ENCODE data around the gene PNPO.

PNPO gene

DNA sequence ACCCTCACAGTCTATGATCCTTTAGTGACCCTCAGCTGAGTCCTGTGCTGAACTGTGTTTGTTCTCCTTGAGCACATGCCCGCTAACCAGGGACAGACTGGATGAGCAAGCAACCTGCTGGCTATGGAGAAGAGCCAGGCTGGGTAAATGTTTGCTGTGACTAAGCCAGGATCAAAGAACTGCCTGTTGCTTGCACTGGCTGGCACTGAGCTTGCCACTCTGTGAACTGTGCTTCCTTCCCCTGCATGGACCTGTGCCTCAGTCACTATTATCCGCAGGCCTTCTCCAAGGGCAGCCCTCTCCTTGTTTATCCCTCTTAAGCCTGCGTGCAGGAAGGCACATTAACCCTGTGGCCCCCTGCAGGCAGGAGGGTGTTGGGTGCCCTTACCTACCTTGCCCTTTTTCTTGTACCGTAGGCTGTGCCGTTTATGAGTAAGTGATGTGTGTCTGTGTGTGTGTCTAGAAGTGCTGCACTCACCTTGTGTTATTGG is 7.4 kb downstream of the PNPO start:
- TF ChIP-seq, protein P1, sequence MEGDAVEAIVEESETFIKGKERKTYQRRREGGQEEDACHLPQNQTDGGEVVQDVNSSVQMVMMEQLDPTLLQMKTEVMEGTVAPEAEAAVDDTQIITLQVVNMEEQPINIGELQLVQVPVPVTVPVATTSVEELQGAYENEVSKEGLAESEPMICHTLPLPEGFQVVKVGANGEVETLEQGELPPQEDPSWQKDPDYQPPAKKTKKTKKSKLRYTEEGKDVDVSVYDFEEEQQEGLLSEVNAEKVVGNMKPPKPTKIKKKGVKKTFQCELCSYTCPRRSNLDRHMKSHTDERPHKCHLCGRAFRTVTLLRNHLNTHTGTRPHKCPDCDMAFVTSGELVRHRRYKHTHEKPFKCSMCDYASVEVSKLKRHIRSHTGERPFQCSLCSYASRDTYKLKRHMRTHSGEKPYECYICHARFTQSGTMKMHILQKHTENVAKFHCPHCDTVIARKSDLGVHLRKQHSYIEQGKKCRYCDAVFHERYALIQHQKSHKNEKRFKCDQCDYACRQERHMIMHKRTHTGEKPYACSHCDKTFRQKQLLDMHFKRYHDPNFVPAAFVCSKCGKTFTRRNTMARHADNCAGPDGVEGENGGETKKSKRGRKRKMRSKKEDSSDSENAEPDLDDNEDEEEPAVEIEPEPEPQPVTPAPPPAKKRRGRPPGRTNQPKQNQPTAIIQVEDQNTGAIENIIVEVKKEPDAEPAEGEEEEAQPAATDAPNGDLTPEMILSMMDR (IDR thresholded peaks at IDR 0.05; ENCODE audit: low read depth, low read length, missing control alignments), result no peak
- DNase-seq (ENCODE audit: extremely low read depth, low read depth), result no peak
- no peak overlapping the region for H3K4me3 ChIP-seq (replicated peaks; ENCODE audit: low read depth, low read length)

DNA sequence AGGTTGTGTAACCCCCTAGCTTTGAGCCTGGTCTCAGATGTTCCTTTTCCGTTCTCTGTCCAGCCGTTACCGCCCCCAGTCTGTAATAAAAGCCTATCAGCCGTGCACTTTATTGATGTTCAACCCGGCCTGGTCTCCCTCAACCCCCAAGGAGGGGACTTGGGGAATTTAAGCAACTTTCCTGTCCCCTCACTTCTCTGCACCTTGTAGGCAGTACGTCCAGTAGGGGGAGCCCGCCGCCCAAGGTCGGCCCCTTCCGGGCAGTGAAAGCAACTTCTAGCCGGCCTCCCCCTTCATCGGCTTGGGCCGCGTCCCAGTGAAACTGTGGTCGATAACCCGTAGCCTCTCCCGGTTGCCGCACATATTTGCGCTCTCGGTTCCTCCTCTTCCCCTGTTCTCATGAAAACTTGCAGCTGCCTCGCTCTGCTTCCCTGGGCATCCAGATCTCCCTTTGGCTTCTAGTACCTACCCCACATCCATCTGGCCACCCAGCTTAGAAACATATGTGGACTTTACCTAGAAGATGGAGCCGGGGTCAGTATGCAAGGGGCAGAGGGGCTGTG is 7.9 kb downstream of the PNPO start:
- peak overlapping the region; percentile 13; the same call in 1 of the 2 replicates for H3K4me3 ChIP-seq (replicated peaks; ENCODE audit: low read depth, low read length)
- TF ChIP-seq, protein P1 (IDR thresholded peaks at IDR 0.05; ENCODE audit: low read depth, low read length, missing control alignments), result peak; percentile 97
- DNase-seq (ENCODE audit: extremely low read depth, low read depth), result no peak

DNA sequence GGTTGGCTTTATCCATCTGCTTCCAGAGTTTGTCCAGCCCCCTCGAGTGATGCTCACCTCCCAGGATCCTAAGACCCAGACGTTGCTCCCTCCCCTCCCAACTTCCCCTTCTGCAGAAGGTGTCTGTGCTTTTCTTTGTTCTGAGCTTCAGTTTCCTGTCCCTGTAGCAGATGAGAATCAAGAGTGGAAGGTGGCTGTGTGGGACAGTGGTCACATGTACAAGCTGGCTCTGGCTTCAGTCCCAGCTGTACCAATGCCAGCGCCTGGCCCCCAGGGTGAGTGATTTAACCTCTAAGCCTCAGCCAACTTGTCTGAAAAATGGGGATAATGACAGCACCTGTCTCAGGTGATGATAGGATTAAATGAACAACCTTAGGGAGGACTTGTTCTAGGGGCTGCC is 8.6 kb downstream of the PNPO start:
- TF ChIP-seq, protein P1 (IDR thresholded peaks at IDR 0.05; ENCODE audit: low read depth, low read length, missing control alignments), result no peak
- H3K4me3 ChIP-seq (replicated peaks; ENCODE audit: low read depth, low read length), result no peak overlapping the region
- no peak for DNase-seq (ENCODE audit: extremely low read depth, low read depth)

DNA sequence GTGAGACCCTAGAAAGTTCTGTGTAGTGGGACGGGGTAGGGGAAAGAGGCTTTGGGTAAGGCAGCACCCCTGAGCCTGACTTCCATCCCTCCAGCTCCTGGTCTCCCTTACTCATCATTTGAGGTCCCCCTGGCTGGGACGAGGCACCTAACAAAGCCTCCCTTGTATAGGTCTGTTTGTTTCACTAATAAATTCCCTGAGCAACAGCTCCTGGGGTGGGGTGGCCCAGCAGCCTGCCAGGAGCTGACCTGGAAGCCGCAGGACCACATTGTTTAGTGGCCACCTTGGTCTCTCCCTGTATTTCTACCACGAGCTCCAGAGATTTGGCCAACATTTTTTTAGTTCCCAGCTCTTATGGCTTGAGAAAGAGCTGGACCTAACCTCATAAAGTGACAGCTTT is 9.1 kb downstream of the PNPO start:
- TF ChIP-seq, protein P1 (IDR thresholded peaks at IDR 0.05; ENCODE audit: low read depth, low read length, missing control alignments), result no peak
- no peak for DNase-seq (ENCODE audit: extremely low read depth, low read depth)
- no peak overlapping the region for H3K4me3 ChIP-seq (replicated peaks; ENCODE audit: low read depth, low read length)

DNA sequence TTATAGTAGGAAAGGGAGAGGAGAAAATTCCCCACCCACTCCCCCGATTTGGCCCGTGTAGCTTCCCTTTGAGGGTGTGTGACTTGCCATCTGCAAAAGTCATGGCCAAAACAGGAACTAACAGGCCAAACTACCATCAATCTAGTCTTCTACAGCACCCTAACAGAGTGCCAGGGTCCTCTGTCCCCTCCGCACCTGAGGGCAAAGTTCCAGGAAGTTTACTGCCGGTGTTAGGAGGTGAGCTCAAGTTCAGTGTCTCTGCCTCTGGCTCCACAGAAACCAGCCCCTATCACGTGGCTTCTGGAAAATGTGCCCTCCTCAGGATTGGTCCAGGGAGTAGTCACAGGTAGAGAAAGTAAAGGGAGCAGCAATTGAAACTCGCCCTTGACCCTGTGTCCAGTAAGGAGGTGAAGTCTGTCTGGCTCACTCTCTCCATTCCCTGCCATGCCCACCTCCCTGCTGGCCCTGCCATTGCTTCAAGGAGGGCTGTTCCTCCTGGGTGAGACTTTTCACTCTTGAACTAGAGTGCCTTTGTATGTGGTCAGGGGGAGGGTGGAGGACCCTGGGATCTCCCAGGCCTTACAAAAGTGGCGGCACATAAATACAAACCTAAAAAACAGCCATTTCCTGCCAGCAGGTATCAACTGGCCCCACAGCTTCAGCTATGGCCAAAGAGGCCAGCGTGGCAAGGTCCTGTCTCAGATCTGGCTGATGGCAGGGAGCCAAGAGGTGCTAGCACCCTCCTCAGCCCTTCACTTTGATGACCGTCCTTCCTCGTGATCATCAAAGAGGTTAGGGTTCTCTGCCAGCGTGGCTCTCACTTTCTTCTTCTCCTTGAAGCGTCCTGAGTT is 11.0 kb downstream of the PNPO start:
- TF ChIP-seq, protein P1 (IDR thresholded peaks at IDR 0.05; ENCODE audit: low read depth, low read length, missing control alignments), result no peak
- DNase-seq (ENCODE audit: extremely low read depth, low read depth), result no peak
- no peak overlapping the region for H3K4me3 ChIP-seq (replicated peaks; ENCODE audit: low read depth, low read length)

DNA sequence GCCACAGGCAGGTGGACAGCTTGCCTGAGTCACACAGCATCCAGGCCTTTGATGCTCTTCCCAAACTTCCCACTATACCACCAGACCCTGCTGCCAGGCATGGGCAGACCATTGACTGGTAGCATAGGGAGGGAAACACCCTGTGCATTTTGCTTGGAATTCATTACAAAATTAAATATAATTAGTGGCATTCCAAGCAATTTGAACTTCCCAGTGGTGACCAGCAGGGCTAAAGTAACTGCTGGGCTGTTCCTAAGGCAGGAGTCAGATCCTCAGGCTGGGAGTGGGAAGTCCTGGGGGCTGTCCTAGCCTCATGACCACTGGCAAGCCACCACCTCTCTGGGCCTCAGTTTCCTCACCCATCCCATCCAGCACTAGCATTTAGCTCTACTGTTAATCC is 12.5 kb downstream of the PNPO start:
- no peak overlapping the region for H3K4me3 ChIP-seq (replicated peaks; ENCODE audit: low read depth, low read length)
- no peak for DNase-seq (ENCODE audit: extremely low read depth, low read depth)
- TF ChIP-seq, protein P1 (IDR thresholded peaks at IDR 0.05; ENCODE audit: low read depth, low read length, missing control alignments), result no peak
